Breast epithelium (tissue), 4 donors: ENCODE measurements around the gene RALGAPA1. TPM values are rescaled to one million over a fixed set of nuclear protein-coding genes. Genes with fewer than 3 reads are reported as not detected.

Experiments used
- DNase-seq, 2 donors: peaks; one replicate each; pipeline ENCODE4 v3.0.0-alpha.2; 2019; ENCODE audit warnings: low spot score in 2 of 2
- H3K27ac ChIP-seq, 2 donors: fragments of 200-600 bp; sonication (generic) in 1 of 2; one replicate each; pipeline ENCODE4 v1.5.1; 2016 to 2019; ENCODE audit warnings: mild to moderate bottlenecking in 1 of 2
- H3K27me3 ChIP-seq, 2 donors: fragments of 200-600 bp; sonication (generic) in 1 of 2; one replicate each; pipeline versions ENCODE4 v1.5.1 to v1.6.0; 2017 to 2019; ENCODE audit warnings: control low read depth in 1 of 2, mild to moderate bottlenecking in 1 of 2
- H3K36me3 ChIP-seq: fragments of 200-600 bp; one replicate; pipeline ENCODE4 v1.5.1; 2019
- H3K4me1 ChIP-seq, 2 donors: fragments of 200-600 bp; sonication (generic); one replicate each; pipeline ENCODE4 v1.5.1; 2016 to 2019; ENCODE audit warnings: control low read depth in 1 of 2
- H3K4me3 ChIP-seq, 3 donors: fragments of 200-600 bp; sonication (generic); 1 replicate in 2 of 3; 2 replicates in 1 of 3; pipeline ENCODE4 v1.5.1; 2016 to 2019; ENCODE audit warnings: mild to moderate bottlenecking in 3 of 3, moderate library complexity in 2 of 3
- H3K9me3 ChIP-seq, 2 donors: fragments of 200-600 bp; sonication (generic) in 1 of 2; one replicate each; pipeline ENCODE4 v1.5.1; 2016 to 2019; ENCODE audit warnings: control low read depth in 1 of 2
- CTCF ChIP-seq, 3 donors: fragments of 450-650 bp; IDR thresholded peaks; one replicate each; pipeline ENCODE4 v1.5.1; 2016 to 2017; ENCODE audit warnings: antibody characterized with exemption in 3 of 3, mild to moderate bottlenecking in 3 of 3, moderate library complexity in 3 of 3
- POLR2A ChIP-seq: fragments of 450-650 bp; IDR thresholded peaks from one replicate; pipeline ENCODE4 v1.6.1; 2016; ENCODE audit warnings: antibody characterized with exemption, mild to moderate bottlenecking, moderate library complexity
- POLR2AphosphoS5 ChIP-seq, 3 donors: sonication (generic); formaldehyde crosslinking; IDR thresholded peaks; one replicate each; pipeline ENCODE4 v1.6.1; 2017; ENCODE audit warnings: antibody characterized with exemption in 3 of 3
- intact Hi-C: fragments of 100-400 bp; cut with DNase I; formaldehyde crosslinking; loops from one replicate; pipeline ENCODE4 v1.15.1; 2023; ENCODE audit warnings: low total_unique reads
- total RNA-seq, 3 donors: library from RNA; depleted of rRNA; stranded (reverse); fragments of >200 nt; gene quantifications; one replicate each; pipeline ENCODE4 v1.1.0, GENCODE V29; 2016

RALGAPA1 gene
- total RNA-seq, 3 donors from 2014 or later: 52.2 to 136 (median 103) TPM

- H3K27me3 ChIP-seq: no peaks in the 10 kb centered on the region
- no peaks in the 10 kb centered on the region for H3K9me3 ChIP-seq
- intact Hi-C loops: no loop called here
- DNase-seq: no peak
- H3K36me3 ChIP-seq: no peaks in the 10 kb centered on the region
- no peak overlapping the region for H3K4me3 ChIP-seq
- no peak for TF ChIP-seq POLR2AphosphoS5 (IDR thresholded peaks at IDR 0.05)
- TF ChIP-seq CTCF (IDR thresholded peaks at IDR 0.05): no peak
- TF ChIP-seq POLR2A: no peak
- H3K4me1 ChIP-seq: no peaks in the 10 kb centered on the region
- no peak overlapping the region for H3K27ac ChIP-seq
These were observed 42.4 kb downstream of the RALGAPA1 start for GRCh38 chr14:35766700-35767082.

GRCh38 chr14:35766036-35766699, 42.9 kb downstream of the RALGAPA1 start:
- intact Hi-C loops: no loop called here
- Histone ChIP-seq H3K4me1 (no peaks in the 10 kb centered on the region), H3K27ac (no peak overlapping the region), H3K27me3 (no peaks in the 10 kb centered on the region), H3K4me3 (no peak overlapping the region), H3K9me3 (no peaks in the 10 kb centered on the region), H3K36me3 (no peaks in the 10 kb centered on the region)
- no peak for TF ChIP-seq CTCF (IDR thresholded peaks at IDR 0.05)
- TF ChIP-seq POLR2A: no peak
- TF ChIP-seq POLR2AphosphoS5 (IDR thresholded peaks at IDR 0.05): no peak
- no peak for DNase-seq

GRCh38 chr14:35761922-35762321, 47.2 kb downstream of the RALGAPA1 start:
- no peak for TF ChIP-seq POLR2AphosphoS5 (IDR thresholded peaks at IDR 0.05)
- no peak for TF ChIP-seq CTCF (IDR thresholded peaks at IDR 0.05)
- TF ChIP-seq POLR2A: no peak
- no peaks in the 10 kb centered on the region for H3K9me3 ChIP-seq
- intact Hi-C loops: no loop called here
- no peaks in the 10 kb centered on the region for H3K27me3 ChIP-seq
- H3K36me3 ChIP-seq: peaks cover 7% of the 10 kb centered on the region
- H3K4me1 ChIP-seq: no peaks in the 10 kb centered on the region
- H3K4me3 ChIP-seq: no peak overlapping the region
- DNase-seq: no peak
- H3K27ac ChIP-seq: no peak overlapping the region

- Histone ChIP-seq H3K9me3 (no peaks in the 10 kb centered on the region), H3K4me3 (no peak overlapping the region), H3K4me1 (no peaks in the 10 kb centered on the region), H3K27ac (no peak overlapping the region), H3K36me3 (peaks cover 7% of the 10 kb centered on the region), H3K27me3 (no peaks in the 10 kb centered on the region)
- TF ChIP-seq CTCF (IDR thresholded peaks at IDR 0.05) (no peak), POLR2AphosphoS5 (IDR thresholded peaks at IDR 0.05) (no peak)
- no peak for DNase-seq
- intact Hi-C loops: no loop called here
These were observed 49.0 kb downstream of the RALGAPA1 start for GRCh38 chr14:35760143-35760542.

GRCh38 chr14:35758523-35759129, 50.5 kb downstream of the RALGAPA1 start:
- Histone ChIP-seq H3K27ac (no peak overlapping the region), H3K9me3 (no peaks in the 10 kb centered on the region), H3K4me3 (no peak overlapping the region), H3K27me3 (no peaks in the 10 kb centered on the region), H3K36me3 (peaks cover 7% of the 10 kb centered on the region), H3K4me1 (no peaks in the 10 kb centered on the region)
- intact Hi-C loops: no loop called here
- DNase-seq: no peak
- no peak for TF ChIP-seq POLR2AphosphoS5 (IDR thresholded peaks at IDR 0.05)
- no peak for TF ChIP-seq POLR2A
- TF ChIP-seq CTCF (IDR thresholded peaks at IDR 0.05): no peak
